Muscle layer of duodenum (tissue), 2 donors: ENCODE results near the gene BCL3.

ENCODE experiments used
- H3K27ac ChIP-seq: one replicate; pipeline ENCODE4 v1.7.0; 2013; ENCODE audit warnings: mild to moderate bottlenecking, low read length
- H3K27me3 ChIP-seq: one replicate; pipeline ENCODE4 v1.7.0; 2013; ENCODE audit warnings: low read depth, mild to moderate bottlenecking, control low read depth, low read length
- H3K36me3 ChIP-seq, 2 donors: one replicate each; pipeline ENCODE4 v1.7.0; 2013; ENCODE audit warnings: low read length in 2 of 2, control low read depth in 1 of 2, mild to moderate bottlenecking in 1 of 2; ENCODE audit not compliant: insufficient read depth in 2 of 2, control insufficient read depth in 1 of 2
- H3K4me1 ChIP-seq, 2 donors: one replicate each; pipeline ENCODE4 v1.7.0; 2013; ENCODE audit warnings: low read length in 2 of 2, mild to moderate bottlenecking in 2 of 2, control low read depth in 1 of 2, moderate library complexity in 1 of 2; ENCODE audit not compliant: insufficient read depth in 2 of 2, control insufficient read depth in 1 of 2
- H3K4me3 ChIP-seq, 2 donors: one replicate each; pipeline ENCODE4 v1.7.0; 2013; ENCODE audit warnings: low read length in 2 of 2, low read depth in 1 of 2, mild to moderate bottlenecking in 1 of 2
- H3K9me3 ChIP-seq, 2 donors: one replicate each; pipeline ENCODE4 v1.7.0; 2013; ENCODE audit warnings: low read length in 2 of 2, control low read depth in 1 of 2, mild to moderate bottlenecking in 1 of 2; ENCODE audit not compliant: control insufficient read depth in 1 of 2
- donor health status: healthy.

BCL3 gene, protein sequence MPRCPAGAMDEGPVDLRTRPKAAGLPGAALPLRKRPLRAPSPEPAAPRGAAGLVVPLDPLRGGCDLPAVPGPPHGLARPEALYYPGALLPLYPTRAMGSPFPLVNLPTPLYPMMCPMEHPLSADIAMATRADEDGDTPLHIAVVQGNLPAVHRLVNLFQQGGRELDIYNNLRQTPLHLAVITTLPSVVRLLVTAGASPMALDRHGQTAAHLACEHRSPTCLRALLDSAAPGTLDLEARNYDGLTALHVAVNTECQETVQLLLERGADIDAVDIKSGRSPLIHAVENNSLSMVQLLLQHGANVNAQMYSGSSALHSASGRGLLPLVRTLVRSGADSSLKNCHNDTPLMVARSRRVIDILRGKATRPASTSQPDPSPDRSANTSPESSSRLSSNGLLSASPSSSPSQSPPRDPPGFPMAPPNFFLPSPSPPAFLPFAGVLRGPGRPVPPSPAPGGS

DNA sequence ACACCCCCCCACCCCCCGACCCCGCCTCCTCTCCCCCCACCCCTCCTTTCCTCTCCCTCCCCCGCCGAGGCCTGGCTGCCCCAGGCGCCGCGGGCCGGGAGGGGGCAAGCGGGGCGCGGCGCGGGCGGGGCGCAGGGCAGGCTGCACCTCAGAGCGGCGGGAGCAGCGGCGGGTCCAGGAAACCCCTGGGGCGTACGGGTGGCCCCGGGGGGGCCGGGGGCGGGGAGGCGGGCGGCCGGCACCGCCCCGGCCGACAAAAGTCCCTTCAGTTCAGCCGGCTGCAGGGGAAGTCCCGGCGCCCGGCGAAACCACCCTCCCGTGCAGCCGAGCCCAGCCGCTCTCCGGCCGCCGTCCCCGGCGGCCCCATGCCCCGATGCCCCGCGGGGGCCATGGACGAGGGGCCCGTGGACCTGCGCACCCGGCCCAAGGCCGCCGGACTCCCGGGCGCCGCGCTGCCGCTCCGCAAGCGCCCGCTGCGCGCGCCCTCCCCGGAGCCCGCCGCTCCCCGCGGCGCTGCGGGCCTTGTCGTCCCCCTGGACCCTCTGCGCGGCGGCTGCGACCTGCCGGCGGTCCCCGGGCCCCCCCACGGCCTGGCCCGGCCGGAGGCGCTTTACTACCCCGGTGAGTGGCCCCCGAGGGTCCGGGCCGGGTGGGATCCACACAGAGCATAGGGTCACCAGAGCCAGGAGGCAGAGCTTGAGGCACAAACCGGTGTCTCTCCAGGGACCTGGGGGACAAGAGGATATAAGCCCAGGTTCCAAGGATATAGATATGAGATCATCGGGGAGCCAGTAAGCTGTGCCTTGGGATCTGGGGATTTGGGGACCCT lies at the start of gene BCL3:
BCL3 (plus strand) TSS at position 283 of the 829 bp plus-strand sequence; CDS start at position 366, 83 bp downstream.
- Histone ChIP-seq H3K4me1 (peaks cover 24 to 40% of the 10 kb centered on the region in 2 donors), H3K27me3 (no peaks in the 10 kb centered on the region), H3K27ac (peak within 1 kb of the TSS; percentile 99), H3K9me3 (no peaks in the 10 kb centered on the region), H3K36me3 (peaks cover 8 to 22% of the 10 kb centered on the region in 2 donors), H3K4me3 (peak within 1 kb of the TSS; percentile 82 to 94)

DNA sequence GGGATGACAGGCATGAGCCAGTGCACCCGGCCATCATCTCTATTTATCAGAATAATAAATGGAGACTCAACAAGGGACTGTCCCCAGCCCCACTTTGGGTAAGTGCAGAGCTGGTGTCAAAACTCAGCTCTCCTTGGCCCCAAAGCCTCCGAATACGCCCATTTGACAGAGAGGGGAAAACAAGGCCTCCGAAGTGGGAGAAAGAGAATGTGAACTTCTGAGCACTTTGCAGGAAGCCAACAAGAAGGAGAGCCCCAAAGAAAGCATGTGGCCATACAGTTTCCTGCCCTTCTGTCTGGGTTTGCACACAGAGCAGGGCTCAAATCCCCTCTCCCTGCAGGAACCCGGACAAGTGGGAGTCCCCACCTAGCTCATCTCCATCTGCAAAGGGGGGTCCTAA lies 48.0 kb upstream of the BCL3 start:
- H3K36me3 ChIP-seq: no peaks in the 10 kb centered on the region
- H3K9me3 ChIP-seq: no peaks in the 10 kb centered on the region
- H3K4me3 ChIP-seq: no peak overlapping the region
- no peak overlapping the region for H3K27ac ChIP-seq
- no peaks in the 10 kb centered on the region for H3K4me1 ChIP-seq
- H3K27me3 ChIP-seq: no peaks in the 10 kb centered on the region

DNA sequence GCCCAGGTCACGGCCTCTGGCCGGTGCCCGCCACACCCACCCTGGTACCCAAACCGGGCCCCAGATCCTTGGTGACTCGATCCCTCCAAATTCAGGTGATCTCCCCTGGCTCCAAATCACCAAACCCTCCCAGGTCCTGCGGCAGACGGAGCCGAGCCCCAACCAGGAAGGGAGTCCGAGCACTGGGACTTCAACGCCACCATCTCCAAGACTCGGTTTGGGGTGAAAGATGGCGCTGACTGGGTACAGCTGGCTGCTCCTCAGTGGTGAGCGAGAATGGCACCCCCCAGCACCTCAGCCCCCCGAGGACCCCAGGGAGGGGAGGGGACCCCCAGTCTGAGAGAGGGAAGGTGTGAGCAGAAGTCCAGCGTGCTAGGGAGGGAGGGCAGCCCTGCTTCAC lies 47.3 kb upstream of the BCL3 start:
- Histone ChIP-seq H3K4me3 (no peak overlapping the region), H3K9me3 (no peaks in the 10 kb centered on the region), H3K36me3 (no peaks in the 10 kb centered on the region), H3K4me1 (no peaks in the 10 kb centered on the region), H3K27me3 (no peaks in the 10 kb centered on the region), H3K27ac (no peak overlapping the region)

DNA sequence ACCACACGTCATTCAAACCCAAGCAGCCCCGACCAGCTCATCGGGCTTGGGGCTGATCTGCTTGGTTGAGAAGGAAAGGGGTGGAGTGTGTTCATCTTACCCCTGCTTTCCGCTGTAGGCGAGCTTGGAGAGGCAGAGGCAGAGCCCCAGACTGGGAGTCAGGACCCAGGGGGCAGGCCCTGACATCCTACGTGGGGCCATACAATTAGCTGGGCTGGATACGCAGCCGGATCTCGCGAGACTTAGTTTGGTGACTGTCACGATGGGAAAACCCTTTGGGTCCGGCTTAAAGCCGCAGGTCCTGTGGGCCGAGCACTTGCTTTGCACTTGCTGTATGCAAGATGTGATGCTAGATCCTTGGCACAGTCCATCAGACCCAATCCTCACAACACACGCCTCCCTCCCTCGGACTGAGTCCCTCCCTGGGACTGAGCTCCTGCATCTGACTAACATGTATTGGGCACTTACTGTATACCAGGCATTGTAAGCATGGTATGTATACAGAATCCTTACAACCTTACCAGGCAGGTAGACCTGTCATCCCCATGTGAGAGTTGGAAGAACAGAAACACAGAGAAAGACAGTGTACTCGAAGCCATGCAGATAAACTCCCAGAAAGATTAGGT lies 45.8 kb upstream of the BCL3 start:
- H3K36me3 ChIP-seq: no peaks in the 10 kb centered on the region
- H3K4me3 ChIP-seq: no peak overlapping the region
- no peaks in the 10 kb centered on the region for H3K9me3 ChIP-seq
- no peaks in the 10 kb centered on the region for H3K4me1 ChIP-seq
- H3K27me3 ChIP-seq: no peaks in the 10 kb centered on the region
- H3K27ac ChIP-seq: no peak overlapping the region

DNA sequence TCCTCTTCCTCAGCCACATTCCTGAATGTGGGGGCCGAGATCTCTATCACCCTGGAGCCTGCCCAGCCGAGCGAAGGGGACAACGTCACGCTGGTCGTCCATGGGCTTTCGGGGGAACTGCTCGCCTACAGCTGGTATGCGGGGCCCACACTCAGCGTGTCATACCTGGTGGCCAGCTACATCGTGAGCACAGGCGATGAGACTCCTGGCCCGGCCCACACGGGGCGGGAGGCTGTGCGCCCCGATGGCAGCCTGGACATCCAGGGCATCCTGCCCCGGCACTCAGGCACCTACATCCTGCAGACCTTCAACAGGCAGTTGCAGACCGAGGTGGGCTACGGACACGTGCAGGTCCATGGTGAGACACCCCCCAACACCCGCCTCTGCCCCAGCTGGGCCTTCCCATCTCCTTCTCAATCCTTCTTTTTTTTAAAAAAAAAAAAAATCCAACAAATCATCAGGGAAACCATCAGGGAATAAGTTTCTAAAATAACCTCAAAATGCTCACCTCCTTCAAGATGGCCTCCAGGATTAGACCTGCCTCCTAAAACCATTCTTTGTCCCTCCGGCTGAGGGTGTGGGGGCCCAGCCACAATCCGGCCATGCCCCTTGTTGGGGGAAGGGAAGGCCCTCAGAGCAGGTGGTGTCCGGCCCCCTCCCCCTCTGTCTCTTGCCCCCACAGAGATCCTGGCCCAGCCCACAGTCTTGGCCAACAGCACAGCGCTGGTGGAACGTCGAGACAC lies 45.0 kb upstream of the BCL3 start:
- Histone ChIP-seq H3K4me1 (no peaks in the 10 kb centered on the region), H3K9me3 (no peaks in the 10 kb centered on the region), H3K36me3 (no peaks in the 10 kb centered on the region), H3K27ac (no peak overlapping the region), H3K4me3 (no peak overlapping the region), H3K27me3 (no peaks in the 10 kb centered on the region)

DNA sequence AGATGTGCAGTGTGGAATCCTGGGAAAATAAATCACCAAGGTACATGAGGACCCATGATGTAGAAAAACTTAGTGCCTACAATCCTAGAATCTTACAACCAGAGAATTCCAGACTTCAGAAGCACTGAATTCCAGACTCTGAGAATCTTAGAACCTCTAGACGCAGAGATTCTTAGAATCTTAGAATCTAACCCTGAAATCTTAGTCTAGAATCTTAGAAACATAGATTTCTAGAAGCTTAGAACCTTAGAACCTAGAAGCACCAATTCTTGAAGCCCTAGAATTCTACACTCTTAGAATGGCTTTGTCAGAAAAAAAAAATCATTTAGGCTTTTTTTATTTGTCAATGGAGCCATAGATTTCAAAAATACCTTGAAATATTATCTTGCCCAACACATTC lies 43.5 kb upstream of the BCL3 start:
- H3K27me3 ChIP-seq: no peaks in the 10 kb centered on the region
- no peak overlapping the region for H3K4me3 ChIP-seq
- H3K4me1 ChIP-seq: no peaks in the 10 kb centered on the region
- H3K27ac ChIP-seq: no peak overlapping the region
- no peaks in the 10 kb centered on the region for H3K36me3 ChIP-seq
- H3K9me3 ChIP-seq: no peaks in the 10 kb centered on the region

DNA sequence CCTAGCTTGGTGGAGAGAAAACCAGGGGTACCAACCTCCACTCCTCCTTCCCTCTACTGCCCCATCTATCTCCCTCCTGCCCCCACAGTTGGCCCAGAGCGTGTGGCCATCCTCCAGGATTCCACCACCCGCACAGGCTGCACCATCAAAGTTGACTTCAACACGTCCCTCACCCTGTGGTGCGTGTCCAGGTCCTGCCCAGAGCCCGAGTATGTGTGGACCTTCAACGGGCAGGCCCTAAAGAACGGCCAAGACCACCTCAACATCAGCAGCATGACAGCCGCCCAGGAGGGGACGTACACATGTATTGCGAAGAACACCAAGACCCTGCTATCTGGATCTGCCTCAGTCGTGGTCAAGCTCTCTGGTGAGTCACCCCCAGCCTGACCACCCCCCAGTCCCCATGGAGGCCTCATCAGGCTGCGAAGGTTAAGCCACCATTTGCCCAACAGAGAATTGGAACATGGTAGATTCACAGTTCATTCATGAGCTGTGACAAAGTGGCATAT lies 43.0 kb upstream of the BCL3 start:
- H3K27me3 ChIP-seq: no peaks in the 10 kb centered on the region
- H3K27ac ChIP-seq: no peak overlapping the region
- no peaks in the 10 kb centered on the region for H3K9me3 ChIP-seq
- no peaks in the 10 kb centered on the region for H3K36me3 ChIP-seq
- H3K4me3 ChIP-seq: no peak overlapping the region
- H3K4me1 ChIP-seq: no peaks in the 10 kb centered on the region

DNA sequence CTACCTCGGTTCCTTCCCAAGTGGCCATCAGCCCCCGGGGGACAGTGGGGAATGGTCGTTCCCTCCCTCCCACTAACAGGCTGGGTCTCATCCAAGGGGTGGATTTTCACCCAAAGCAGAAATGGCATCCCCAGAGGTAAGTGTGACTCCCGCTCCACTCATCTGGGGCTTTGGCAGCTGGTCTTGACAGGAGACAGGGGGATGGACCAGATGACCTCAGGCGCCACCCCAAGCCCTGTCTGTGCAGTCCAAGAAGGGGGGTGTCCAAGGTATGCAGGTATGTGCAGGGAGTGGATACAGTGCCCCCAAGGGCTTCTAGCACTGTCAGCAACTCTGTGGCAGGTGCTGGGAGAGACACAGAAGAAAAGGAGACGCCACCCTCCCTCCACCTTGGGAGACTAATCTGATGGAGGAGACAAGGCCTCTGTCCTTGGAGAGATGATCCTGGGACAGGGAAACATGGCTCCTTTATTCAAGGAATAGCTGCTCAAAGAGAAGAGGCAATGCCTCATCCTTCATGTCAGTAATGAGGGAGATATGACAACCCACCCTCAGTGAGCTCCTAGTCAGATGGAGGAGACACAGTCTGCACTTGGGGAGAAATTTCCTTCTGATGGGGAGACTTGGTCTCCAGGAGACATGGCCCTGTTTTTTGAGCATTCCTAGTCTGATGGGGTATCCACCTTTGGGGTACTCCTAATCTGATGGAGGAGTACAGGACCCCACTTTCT lies 41.8 kb upstream of the BCL3 start:
- H3K4me3 ChIP-seq: no peak overlapping the region
- H3K9me3 ChIP-seq: no peaks in the 10 kb centered on the region
- no peaks in the 10 kb centered on the region for H3K4me1 ChIP-seq
- no peaks in the 10 kb centered on the region for H3K36me3 ChIP-seq
- H3K27ac ChIP-seq: no peak overlapping the region
- H3K27me3 ChIP-seq: no peaks in the 10 kb centered on the region

DNA sequence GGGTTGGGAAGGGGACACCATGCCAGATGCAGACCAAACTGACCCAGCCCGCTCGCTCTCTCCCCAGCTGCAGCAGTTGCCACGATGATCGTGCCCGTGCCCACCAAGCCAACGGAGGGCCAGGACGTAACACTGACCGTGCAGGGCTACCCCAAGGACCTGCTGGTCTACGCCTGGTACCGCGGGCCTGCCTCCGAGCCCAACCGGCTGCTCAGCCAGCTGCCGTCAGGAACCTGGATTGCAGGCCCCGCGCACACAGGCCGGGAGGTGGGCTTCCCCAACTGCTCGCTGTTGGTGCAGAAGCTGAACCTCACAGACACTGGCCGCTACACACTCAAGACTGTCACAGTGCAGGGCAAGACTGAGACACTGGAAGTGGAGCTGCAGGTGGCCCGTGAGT lies 40.7 kb upstream of the BCL3 start:
- Histone ChIP-seq H3K36me3 (no peaks in the 10 kb centered on the region), H3K4me3 (no peak overlapping the region), H3K9me3 (no peaks in the 10 kb centered on the region), H3K4me1 (no peaks in the 10 kb centered on the region), H3K27ac (no peak overlapping the region), H3K27me3 (no peaks in the 10 kb centered on the region)

DNA sequence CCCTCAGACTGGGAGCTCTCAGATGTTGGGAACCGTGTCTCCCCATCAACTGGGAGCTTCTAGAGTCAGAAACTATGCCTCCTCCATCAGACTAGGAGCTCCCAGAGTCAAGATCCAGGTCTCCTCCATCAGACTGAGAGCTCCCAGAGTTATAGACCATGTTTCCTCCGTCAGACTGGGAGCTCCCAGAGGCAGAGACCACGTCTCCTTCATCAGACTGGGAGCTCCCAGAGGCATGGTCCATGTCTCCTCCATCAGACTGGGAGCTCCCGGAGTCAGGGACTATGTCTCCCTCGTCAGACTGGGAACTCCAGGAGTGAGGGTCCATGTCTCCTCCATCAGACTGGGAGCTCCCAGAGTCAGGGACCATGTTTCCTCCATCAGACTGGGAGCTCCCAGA lies 39.6 kb upstream of the BCL3 start:
- no peak overlapping the region for H3K4me3 ChIP-seq
- H3K36me3 ChIP-seq: no peaks in the 10 kb centered on the region
- H3K4me1 ChIP-seq: no peaks in the 10 kb centered on the region
- no peaks in the 10 kb centered on the region for H3K27me3 ChIP-seq
- no peak overlapping the region for H3K27ac ChIP-seq
- no peaks in the 10 kb centered on the region for H3K9me3 ChIP-seq
